GM23338 (cell line): ENCODE measurements around the gene KLHL22.

Experiments
- CREB1 ChIP-seq: fragments of 250-450 bp; sonication (Bioruptor Pico); IDR thresholded peaks from 2 replicates; pipeline ENCODE4 v1.5.0; 2020; ENCODE audit warnings: low read depth, mild to moderate bottlenecking, moderate library complexity
- CTCF ChIP-seq, 2 experiments: fragments of 200-600 bp in 1 of 2; sonication (generic) in 1 of 2; conservative IDR thresholded peaks; 2 replicates each; pipeline versions ENCODE4 v1.5.1 to v1.6.1; 2016 to 2017; ENCODE audit warnings: antibody characterized with exemption in 2 of 2, low read depth in 2 of 2, mild to moderate bottlenecking in 2 of 2, moderate library complexity in 1 of 2
- ETS1 ChIP-seq: IDR thresholded peaks from 2 replicates; pipeline ENCODE4 v1.6.1; 2016; ENCODE audit warnings: antibody characterized with exemption
- EZH2 ChIP-seq: fragments of 200-600 bp; sonication (generic); IDR thresholded peaks from one replicate; pipeline ENCODE4 v1.8.0; 2017; ENCODE audit warnings: antibody characterized with exemption, mild to moderate bottlenecking, low read depth; ENCODE audit not compliant: unreplicated experiment
- EZH2phosphoT487 ChIP-seq: fragments of 200-600 bp; sonication (generic); IDR thresholded peaks from one replicate; pipeline ENCODE4 v1.8.1; 2018; ENCODE audit warnings: antibody characterized with exemption; ENCODE audit not compliant: unreplicated experiment
- JUNB ChIP-seq: IDR thresholded peaks from one replicate; pipeline ENCODE4 v1.6.1; 2016; ENCODE audit warnings: antibody characterized with exemption; ENCODE audit not compliant: unreplicated experiment
- NANOG ChIP-seq: IDR thresholded peaks from 2 replicates; pipeline ENCODE4 v1.6.1; 2016; ENCODE audit warnings: antibody characterized with exemption, borderline replicate concordance
- POLR2AphosphoS5 ChIP-seq: IDR thresholded peaks from 2 replicates; pipeline ENCODE4 v1.6.1; 2016; ENCODE audit warnings: antibody characterized with exemption, low read depth
- REST ChIP-seq: IDR thresholded peaks from one replicate; pipeline ENCODE4 v1.6.1; 2018; ENCODE audit warnings: antibody characterized with exemption; ENCODE audit not compliant: unreplicated experiment
- STAT1 ChIP-seq: IDR thresholded peaks from one replicate; pipeline ENCODE4 v1.6.1; 2016; ENCODE audit warnings: antibody characterized with exemption; ENCODE audit not compliant: unreplicated experiment
- ZNF114 ChIP-seq: fragments of 250-450 bp; sonication (Bioruptor Pico); IDR thresholded peaks from 2 replicates; pipeline ENCODE4 v1.5.0; 2020; ENCODE audit warnings: mild to moderate bottlenecking, moderate library complexity
- ZNF331 ChIP-seq: fragments of 250-450 bp; sonication (Bioruptor Pico); IDR thresholded peaks from 2 replicates; pipeline ENCODE4 v1.5.0; 2020; ENCODE audit warnings: low read depth, mild to moderate bottlenecking, moderate library complexity
- ZNF462 ChIP-seq: fragments of 250-450 bp; sonication (Bioruptor Pico); IDR thresholded peaks from 2 replicates; pipeline ENCODE4 v1.5.0; 2020; ENCODE audit warnings: mild to moderate bottlenecking, moderate library complexity

- no peak for TF ChIP-seq CTCF (conservative IDR thresholded peaks at IDR 0.05; ENCODE audit: low read depth in 2 of 2)
- no peak for TF ChIP-seq POLR2AphosphoS5
- no peak for TF ChIP-seq EZH2
- TF ChIP-seq CREB1 (CRISPR knock-in tag) = no peak
- TF ChIP-seq JUNB = no peak
- no peak for TF ChIP-seq ETS1
- no peak for TF ChIP-seq EZH2phosphoT487
- no peak for TF ChIP-seq STAT1
- TF ChIP-seq ZNF114 (CRISPR knock-in tag) = no peak
- no peak for TF ChIP-seq REST
- no peak for TF ChIP-seq ZNF331 (CRISPR knock-in tag)
- TF ChIP-seq ZNF462 (CRISPR knock-in tag) = no peak
- no peak for TF ChIP-seq NANOG
Observed at GRCh38 chr22:20533095-20533878, 37.7 kb upstream of the KLHL22 start.
